SH-SY5Y (cell line): Measurements from ENCODE around the gene PHLDA2.

Experiments used
- GATA2 ChIP-seq: IDR thresholded peaks from 2 replicates; pipeline ENCODE4 v1.6.1; 2011; ENCODE audit warnings: mild to moderate bottlenecking, low read depth, low read length
- GATA3 ChIP-seq: IDR thresholded peaks from 2 replicates; pipeline ENCODE4 v1.6.1; 2011; ENCODE audit warnings: low read depth, mild to moderate bottlenecking, low read length, moderate library complexity

GRCh38 chr11:2931420-2931746 is 2.2 kb upstream of the PHLDA2 start:
- TF ChIP-seq GATA3 (no peak), GATA2 (no peak)
